ENCODE data around the gene PLA2G2A. TPM values are rescaled to one million over a fixed set of nuclear protein-coding genes. Genes with fewer than 3 reads are reported as not detected.
"Not testable (repeated sequence)": the region's sequence is repeated elsewhere in the genome, so short reads cannot be mapped to it uniquely, and the experiment has no call there.

PLA2G2A gene
- total RNA-seq, 2 donors from 2014 or later = not detected

DNA sequence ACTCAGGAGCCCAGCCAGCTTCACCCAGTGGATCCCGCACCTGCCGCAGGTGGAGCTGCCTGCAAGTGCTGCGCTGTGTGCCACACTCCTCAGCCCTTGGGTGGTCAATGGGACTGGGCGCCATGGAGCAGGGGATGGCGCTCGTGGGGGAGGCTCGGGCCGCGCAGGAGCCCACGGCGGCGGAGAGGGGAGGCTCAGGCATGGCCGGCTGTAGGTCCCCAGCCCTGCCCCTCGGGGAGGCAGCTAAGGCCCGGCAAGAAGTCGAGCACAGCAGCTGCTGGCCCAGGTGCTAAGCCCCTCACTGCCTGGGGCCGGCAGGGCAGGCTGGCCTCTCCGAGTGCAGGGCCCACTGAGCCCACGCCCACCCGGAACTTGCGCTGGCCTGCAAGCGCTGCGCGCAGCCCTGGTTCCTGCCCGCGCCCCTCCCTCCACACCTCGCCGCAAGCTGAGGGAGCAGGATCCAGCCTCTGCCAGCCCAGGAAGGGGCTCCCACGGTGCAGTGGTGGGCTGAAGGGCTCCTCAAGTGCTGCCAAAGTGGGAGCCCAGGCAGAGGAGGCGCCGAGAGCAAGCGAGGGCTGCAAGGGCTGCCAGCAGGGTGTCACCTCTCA lies 5.1 kb upstream of the PLA2G2A start:
- H3K36me3 Mint-ChIP-seq (ENCODE audit: insufficient read depth in 2 of 2); H3K9me3 Mint-ChIP-seq; ATAC-seq (replicated peaks in 1 of 2); H3K4me1 Mint-ChIP-seq (ENCODE audit: low read depth); H3K4me3 Mint-ChIP-seq; H3K27ac Mint-ChIP-seq; DNase-seq: not testable (repeated sequence)
- peaks cover 41% of the 10 kb centered on the region for H3K27me3 Mint-ChIP-seq (ENCODE audit: low read depth)

GRCh38 chr1:19981507-19982312 lies 2.3 kb upstream of the PLA2G2A start:
- Mint-ChIP-seq H3K27me3 (ENCODE audit: low read depth) (peaks cover 39% of the 10 kb centered on the region), H3K4me1 (ENCODE audit: low read depth) (no peaks in the 10 kb centered on the region)
- no peak for ATAC-seq (replicated peaks in 1 of 2)

DNA sequence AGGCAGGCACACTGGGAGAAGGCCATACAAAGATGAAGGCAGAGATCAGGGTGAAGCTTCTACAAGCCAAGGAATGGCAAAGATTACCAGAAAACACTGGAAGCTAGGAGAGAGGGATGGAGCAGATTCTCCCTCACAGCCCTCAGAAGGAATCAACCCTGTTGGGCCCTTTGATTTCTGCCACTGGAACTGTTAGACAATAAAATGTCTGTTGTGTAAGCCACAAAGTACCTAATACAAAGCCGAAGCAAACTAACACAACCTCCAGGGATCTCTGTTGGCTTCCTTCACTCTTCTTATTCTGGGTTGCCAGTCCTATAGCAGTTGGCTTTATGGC lies 1.7 kb upstream of the PLA2G2A start:
- H3K36me3 Mint-ChIP-seq (ENCODE audit: insufficient read depth in 2 of 2) = no peaks in the 10 kb centered on the region
- no peaks in the 10 kb centered on the region for H3K9me3 Mint-ChIP-seq
- H3K27ac Mint-ChIP-seq = no peak overlapping the region
- ATAC-seq (replicated peaks in 1 of 2) (no peak), DNase-seq (no peak)
- H3K27me3 Mint-ChIP-seq (ENCODE audit: low read depth) = peaks cover 44% of the 10 kb centered on the region
- no peak overlapping the region for H3K4me3 Mint-ChIP-seq
- no peaks in the 10 kb centered on the region for H3K4me1 Mint-ChIP-seq (ENCODE audit: low read depth)

More at GRCh38 chr1:19981507-19982312, 2.3 kb upstream of the PLA2G2A start:
- Mint-ChIP-seq H3K4me3 (no peak overlapping the region), H3K9me3 (no peaks in the 10 kb centered on the region), H3K27ac (no peak overlapping the region), H3K36me3 (ENCODE audit: insufficient read depth in 2 of 2) (no peaks in the 10 kb centered on the region)
- no peak for DNase-seq

GRCh38 chr1:19980314-19980713 lies 896 bp upstream of the PLA2G2A start:
- DNase-seq = no peak
- no peak for ATAC-seq (replicated peaks in 1 of 2)
- H3K4me1 Mint-ChIP-seq (ENCODE audit: low read depth) = no peaks in the 10 kb centered on the region
- H3K9me3 Mint-ChIP-seq = no peaks in the 10 kb centered on the region
- no peaks in the 10 kb centered on the region for H3K36me3 Mint-ChIP-seq (ENCODE audit: insufficient read depth in 2 of 2)
- H3K27me3 Mint-ChIP-seq (ENCODE audit: low read depth) = peaks cover 44% of the 10 kb centered on the region
- no peak overlapping the region for H3K4me3 Mint-ChIP-seq
- H3K27ac Mint-ChIP-seq = no peak overlapping the region

DNA sequence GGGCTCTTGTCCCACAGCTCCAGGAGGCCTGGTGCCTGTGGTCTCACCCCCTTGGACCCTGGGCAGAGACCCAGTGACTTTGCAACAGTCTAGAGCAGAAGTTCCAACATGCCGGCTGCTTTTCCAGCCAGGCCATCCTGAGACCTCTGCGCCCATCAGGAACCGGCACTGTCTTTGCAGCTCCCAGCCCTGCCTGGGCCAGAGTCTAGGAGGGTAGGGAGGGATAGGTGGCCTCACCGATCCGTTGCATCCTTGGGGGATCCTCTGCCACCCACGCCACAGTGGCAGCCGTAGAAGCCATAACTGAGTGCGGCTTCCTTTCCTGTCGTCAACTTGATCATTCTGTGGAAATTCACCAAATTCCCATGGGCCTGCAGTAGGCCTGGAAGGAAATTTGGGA lies 1.3 kb downstream of the PLA2G2A start:
- DNase-seq (no peak), ATAC-seq (replicated peaks in 1 of 2) (no peak)
- H3K4me3 Mint-ChIP-seq = no peak overlapping the region
- H3K9me3 Mint-ChIP-seq = no peaks in the 10 kb centered on the region
- no peak overlapping the region for H3K27ac Mint-ChIP-seq
- no peaks in the 10 kb centered on the region for H3K36me3 Mint-ChIP-seq (ENCODE audit: insufficient read depth in 2 of 2)
- peaks cover 53% of the 10 kb centered on the region for H3K27me3 Mint-ChIP-seq (ENCODE audit: low read depth)
- H3K4me1 Mint-ChIP-seq (ENCODE audit: low read depth) = no peaks in the 10 kb centered on the region

DNA sequence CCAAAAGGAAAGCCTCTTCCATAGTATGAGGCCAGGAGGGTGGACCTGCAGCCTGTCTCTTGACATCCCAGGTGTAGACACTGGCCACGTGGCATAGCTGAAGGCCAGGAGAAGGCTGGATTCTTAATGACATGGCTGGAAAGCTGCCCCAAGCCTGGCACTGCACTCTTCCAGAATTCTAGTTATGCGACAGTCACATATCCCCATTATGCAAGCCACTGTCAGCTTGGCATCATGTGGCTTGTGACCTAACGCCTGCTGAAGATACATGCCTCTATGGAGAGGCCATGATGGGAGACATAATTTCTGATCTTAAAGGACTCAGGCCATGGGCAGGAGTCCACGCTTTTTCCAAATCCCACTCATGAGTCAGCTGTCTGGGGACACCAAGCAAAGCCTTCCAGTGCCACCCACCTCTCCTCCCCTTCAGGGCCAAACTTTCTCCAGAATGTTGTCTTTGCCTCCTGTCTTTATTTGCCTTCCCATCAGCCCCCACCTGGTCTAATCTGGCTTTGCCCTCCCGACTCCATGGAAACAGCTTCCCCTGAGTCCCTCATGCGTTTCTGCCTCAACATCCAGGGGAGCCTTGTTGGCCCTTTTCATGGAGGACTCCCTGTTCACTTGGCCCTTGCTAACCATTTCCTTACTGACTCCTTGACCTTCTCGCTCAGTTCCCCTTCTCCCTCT lies 3.0 kb downstream of the PLA2G2A start:
- Mint-ChIP-seq H3K9me3 (no peaks in the 10 kb centered on the region), H3K27me3 (ENCODE audit: low read depth) (peaks cover 50% of the 10 kb centered on the region), H3K4me1 (ENCODE audit: low read depth) (no peaks in the 10 kb centered on the region), H3K36me3 (ENCODE audit: insufficient read depth in 2 of 2) (no peaks in the 10 kb centered on the region), H3K27ac (no peak overlapping the region), H3K4me3 (no peak overlapping the region)
- DNase-seq (no peak), ATAC-seq (replicated peaks in 1 of 2) (no peak)

- Mint-ChIP-seq H3K9me3 (no peaks in the 10 kb centered on the region), H3K4me3 (no peak overlapping the region), H3K36me3 (ENCODE audit: insufficient read depth in 2 of 2) (no peaks in the 10 kb centered on the region), H3K27me3 (ENCODE audit: low read depth) (peaks cover 55% of the 10 kb centered on the region), H3K27ac (no peak overlapping the region), H3K4me1 (ENCODE audit: low read depth) (no peaks in the 10 kb centered on the region)
- no peak for ATAC-seq (replicated peaks in 1 of 2)
- no peak for DNase-seq
Observed at GRCh38 chr1:19975423-19976193, 3.8 kb downstream of the PLA2G2A start.

DNA sequence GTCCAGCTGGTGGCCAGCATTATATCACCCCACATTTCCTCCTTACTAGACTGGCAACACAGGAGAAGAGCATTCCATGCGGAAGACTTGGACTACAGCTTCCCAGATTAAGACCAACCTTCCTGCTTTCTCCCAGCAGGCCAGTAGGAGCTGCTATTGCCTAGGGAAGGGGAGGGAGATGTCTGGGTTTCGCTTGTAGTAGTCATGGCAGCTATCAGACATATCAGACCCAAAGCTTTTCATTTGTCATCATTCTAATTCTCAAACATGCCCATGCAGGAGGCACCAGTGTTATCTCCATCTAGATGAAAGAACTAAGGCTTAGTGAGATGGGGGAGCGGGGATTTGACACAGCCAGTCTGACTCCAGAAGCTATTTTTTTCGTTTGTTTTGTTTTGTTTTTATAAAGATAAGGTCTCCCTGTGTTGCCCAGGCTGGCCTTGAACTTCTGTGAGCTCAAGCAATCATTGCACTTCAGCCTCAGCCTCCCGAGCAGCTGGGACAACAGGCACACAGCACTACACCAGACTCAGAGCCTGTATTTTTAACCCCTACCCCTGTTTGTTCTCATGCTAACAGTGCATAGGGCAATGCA lies 4.5 kb downstream of the PLA2G2A start:
- H3K27ac Mint-ChIP-seq = no peak overlapping the region
- ATAC-seq (replicated peaks in 1 of 2) (peak; percentile 68 to 77), DNase-seq (peak; percentile 23 to 24)
- H3K27me3 Mint-ChIP-seq (ENCODE audit: low read depth) = peaks cover 57% of the 10 kb centered on the region
- no peaks in the 10 kb centered on the region for H3K36me3 Mint-ChIP-seq (ENCODE audit: insufficient read depth in 2 of 2)
- no peak overlapping the region for H3K4me3 Mint-ChIP-seq
- no peaks in the 10 kb centered on the region for H3K4me1 Mint-ChIP-seq (ENCODE audit: low read depth)
- no peaks in the 10 kb centered on the region for H3K9me3 Mint-ChIP-seq

DNA sequence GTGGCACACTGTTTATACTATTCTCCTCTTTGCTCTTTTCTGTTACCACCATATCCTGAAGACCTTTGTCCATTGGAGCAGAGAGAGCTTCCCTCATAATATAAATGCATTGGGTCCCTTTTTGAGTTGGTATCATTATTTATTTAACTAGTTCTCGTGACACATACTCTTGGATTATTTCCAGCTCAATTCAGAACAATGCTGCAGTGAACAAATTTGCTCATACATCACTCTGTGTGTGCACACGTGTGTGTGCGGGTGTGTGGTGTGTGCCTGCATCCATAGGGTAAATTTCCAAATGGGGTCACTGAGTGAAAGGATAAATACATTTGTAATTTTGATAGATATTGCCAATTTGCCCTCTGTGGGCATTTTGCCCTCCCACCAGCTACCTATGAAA lies 5.8 kb downstream of the PLA2G2A start:
- no peak for DNase-seq
- Mint-ChIP-seq H3K4me1 (ENCODE audit: low read depth) (no peaks in the 10 kb centered on the region), H3K9me3 (no peaks in the 10 kb centered on the region), H3K27ac (no peak overlapping the region), H3K27me3 (ENCODE audit: low read depth) (peaks cover 51% of the 10 kb centered on the region), H3K4me3 (no peak overlapping the region), H3K36me3 (ENCODE audit: insufficient read depth in 2 of 2) (no peaks in the 10 kb centered on the region)
- ATAC-seq (replicated peaks in 1 of 2) = no peak

- no peak overlapping the region for H3K4me3 Mint-ChIP-seq
- H3K36me3 Mint-ChIP-seq (ENCODE audit: insufficient read depth in 2 of 2) = no peaks in the 10 kb centered on the region
- H3K27ac Mint-ChIP-seq = no peak overlapping the region
- DNase-seq (no peak), ATAC-seq (replicated peaks in 1 of 2) (no peak)
- H3K4me1 Mint-ChIP-seq (ENCODE audit: low read depth) = no peaks in the 10 kb centered on the region
- no peaks in the 10 kb centered on the region for H3K9me3 Mint-ChIP-seq
- peaks cover 51% of the 10 kb centered on the region for H3K27me3 Mint-ChIP-seq (ENCODE audit: low read depth)
Observed at GRCh38 chr1:19971664-19972063, 7.8 kb downstream of the PLA2G2A start.

GRCh38 chr1:19969898-19970660 lies 9.3 kb downstream of the PLA2G2A start:
- ATAC-seq (replicated peaks in 1 of 2) (no peak), DNase-seq (no peak)
- no peaks in the 10 kb centered on the region for H3K36me3 Mint-ChIP-seq (ENCODE audit: insufficient read depth in 2 of 2)
- no peaks in the 10 kb centered on the region for H3K9me3 Mint-ChIP-seq
- H3K27ac Mint-ChIP-seq = no peak overlapping the region
- H3K4me1 Mint-ChIP-seq (ENCODE audit: low read depth) = no peaks in the 10 kb centered on the region
- no peak overlapping the region for H3K4me3 Mint-ChIP-seq
- peaks cover 52% of the 10 kb centered on the region for H3K27me3 Mint-ChIP-seq (ENCODE audit: low read depth)

DNA sequence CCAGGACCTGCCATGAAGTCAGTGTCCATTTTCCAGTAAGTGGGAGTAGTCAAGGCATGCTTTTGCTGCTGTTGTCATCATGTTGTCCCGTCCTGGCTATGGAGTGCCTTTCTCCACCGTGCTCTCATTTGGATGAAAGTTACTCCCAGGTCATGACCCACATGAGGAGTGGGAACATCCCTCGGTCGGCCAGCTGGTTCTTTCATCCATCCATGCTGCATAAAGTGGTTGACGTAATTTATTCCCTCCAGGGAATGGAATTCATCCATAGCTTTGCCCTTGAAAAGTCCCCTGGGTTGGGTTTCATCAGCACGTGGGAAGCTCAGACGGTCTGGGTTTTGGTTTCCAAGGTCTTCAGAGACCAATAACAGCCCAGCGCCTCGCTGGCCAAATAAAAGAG lies 11.6 kb downstream of the PLA2G2A start:
- ATAC-seq (replicated peaks in 1 of 2) (no peak), DNase-seq (no peak)
- Mint-ChIP-seq H3K4me1 (ENCODE audit: low read depth) (no peaks in the 10 kb centered on the region), H3K27me3 (ENCODE audit: low read depth) (peaks cover 62% of the 10 kb centered on the region), H3K4me3 (no peak overlapping the region), H3K27ac (no peak overlapping the region), H3K9me3 (peaks cover 0 to 2% of the 10 kb centered on the region in 2 donors), H3K36me3 (ENCODE audit: insufficient read depth in 2 of 2) (no peaks in the 10 kb centered on the region)
